H1 (cell line): ENCODE results near the gene KRT4. TPM values are rescaled to one million over a fixed set of nuclear protein-coding genes. Genes with fewer than 3 reads are reported as not detected.

ENCODE experiments used
- CTCF ChIA-PET: fragments of 300-600 bp; sonication (Branson Sonifier 250); formaldehyde crosslinking; loops from one replicate; lab custom pipeline; 2021; ENCODE audit not compliant: partially characterized antibody; lab: Charles Lee
- POLR2A ChIA-PET: fragments of 300-600 bp; sonication (Branson Sonifier 250); formaldehyde crosslinking; loops from one replicate; lab custom pipeline; 2021; ENCODE audit warnings: inconsistent platforms; ENCODE audit not compliant: partially characterized antibody; lab: Charles Lee
- DNase-seq, 2 experiments: peaks; one replicate each; pipeline versions ENCODE4 v3.0.0 to v3.0.0-alpha.2; 2010 to 2022; ENCODE audit warnings: low spot score in 2 of 2, low read depth in 1 of 2, mixed read lengths in 1 of 2
- FAIRE-seq: peaks from 2 replicates; lab custom pipeline; 2011; peaks lifted over from hg19 to GRCh38; lab: Jason Lieb, UNC
- H2AFZ ChIP-seq: 2 replicates; pipeline ENCODE4 v1.8.1; 2012; ENCODE audit warnings: low read length, inconsistent platforms
- H2AK5ac ChIP-seq: 2 replicates; pipeline ENCODE4 v1.6.1; 2013; ENCODE audit warnings: low read depth, low read length
- H2BK120ac ChIP-seq: replicated peaks from 2 replicates; pipeline ENCODE3; 2013; ENCODE audit warnings: low read depth, low read length, inconsistent platforms
- H2BK12ac ChIP-seq: 2 replicates; pipeline ENCODE4 v1.6.1; 2013; ENCODE audit warnings: low read depth, low read length
- H2BK15ac ChIP-seq: 2 replicates; pipeline ENCODE4 v1.6.1; 2013; ENCODE audit warnings: low read length
- H2BK20ac ChIP-seq: 2 replicates; pipeline ENCODE4 v1.6.1; 2013; ENCODE audit warnings: low read length
- H2BK5ac ChIP-seq: 2 replicates; pipeline ENCODE4 v1.6.1; 2013; ENCODE audit warnings: low read depth, low read length
- H3K14ac ChIP-seq: 2 replicates; pipeline ENCODE4 v1.6.1; 2013; ENCODE audit warnings: inconsistent platforms; ENCODE audit not compliant: insufficient read length
- H3K18ac ChIP-seq: 2 replicates; pipeline ENCODE4 v1.6.1; 2013; ENCODE audit warnings: low read length; ENCODE audit errors: extremely low read depth
- H3K23ac ChIP-seq: 2 replicates; pipeline ENCODE4 v1.6.1; 2013; ENCODE audit warnings: inconsistent platforms; ENCODE audit not compliant: insufficient read length
- H3K23me2 ChIP-seq: 2 replicates; pipeline ENCODE4 v1.6.1; 2013; ENCODE audit warnings: low read depth, low read length
- H3K27ac ChIP-seq: 2 replicates; pipeline ENCODE4 v1.6.1; 2011; ENCODE audit warnings: low read depth, low read length, inconsistent platforms
- H3K27me3 ChIP-seq, 4 experiments: replicated peaks in 1 of 4; 1 replicate in 1 of 4; 2 replicates in 3 of 4; pipeline versions ENCODE4 v1.6.1 to v1.8.1; 2011 to 2013; ENCODE audit warnings: low read length in 3 of 4, mild to moderate bottlenecking in 3 of 4, inconsistent platforms in 2 of 4, mixed read lengths in 2 of 4, moderate library complexity in 1 of 4; ENCODE audit not compliant: control insufficient read depth in 3 of 4, insufficient read depth in 3 of 4; ENCODE audit errors: extremely low read depth in 1 of 4
- H3K36me3 ChIP-seq, 4 experiments: 2 replicates each; pipeline versions ENCODE4 v1.6.1 to v1.8.1; 2011 to 2013; ENCODE audit warnings: mild to moderate bottlenecking in 4 of 4, low read length in 3 of 4, moderate library complexity in 2 of 4, control low read depth in 1 of 4, inconsistent platforms in 1 of 4; ENCODE audit not compliant: insufficient read depth in 4 of 4, control insufficient read depth in 2 of 4
- H3K4ac ChIP-seq: replicated peaks from 2 replicates; pipeline ENCODE3; 2013; ENCODE audit warnings: low read length, low read depth, mixed read lengths, inconsistent platforms; ENCODE audit not compliant: insufficient read length
- H3K4me1 ChIP-seq, 4 experiments: replicated peaks in 1 of 4; 1 replicate in 1 of 4; 2 replicates in 3 of 4; pipeline versions ENCODE4 v1.6.1 to v1.8.1; 2011 to 2013; ENCODE audit warnings: low read length in 3 of 4, inconsistent platforms in 2 of 4, mixed read lengths in 1 of 4; ENCODE audit not compliant: insufficient read depth in 4 of 4, control insufficient read depth in 3 of 4
- H3K4me2 ChIP-seq, 2 experiments: 2 replicates each; pipeline versions ENCODE4 v1.6.1 to v1.8.1; 2011 to 2013; ENCODE audit warnings: low read depth in 2 of 2, low read length in 2 of 2, control low read depth in 1 of 2, inconsistent platforms in 1 of 2, mild to moderate bottlenecking in 1 of 2; ENCODE audit not compliant: insufficient read depth in 1 of 2
- H3K4me3 ChIP-seq, 4 experiments: fragments of 200-600, 300-600 bp in 1 of 4; sonication (generic), shearing (Covaris generic), sonication (Bioruptor Twin) in 1 of 4; 2 replicates each; pipeline versions ENCODE4 v1.5.1 to v1.8.1; 2011 to 2016; ENCODE audit warnings: low read length in 4 of 4, low read depth in 3 of 4, control low read depth in 2 of 4, inconsistent platforms in 2 of 4, mild to moderate bottlenecking in 2 of 4, mixed read lengths in 1 of 4, moderate library complexity in 1 of 4; ENCODE audit not compliant: insufficient read depth in 2 of 4; ENCODE audit errors: extremely low read depth in 1 of 4
- H3K56ac ChIP-seq: replicated peaks from 2 replicates; pipeline ENCODE3; 2013; ENCODE audit warnings: low read depth, mild to moderate bottlenecking, mixed read lengths, low read length, inconsistent platforms; ENCODE audit not compliant: insufficient read length
- H3K79me1 ChIP-seq: 2 replicates; pipeline ENCODE4 v1.6.1; 2013; ENCODE audit warnings: low read depth, low read length, control low read depth
- H3K79me2 ChIP-seq, 2 experiments: 2 replicates each; pipeline versions ENCODE4 v1.6.1 to v1.8.1; 2012 to 2013; ENCODE audit warnings: low read length in 2 of 2, mild to moderate bottlenecking in 2 of 2, inconsistent platforms in 1 of 2; ENCODE audit not compliant: insufficient read depth in 2 of 2, control insufficient read depth in 1 of 2
- H3K9ac ChIP-seq, 4 experiments: replicated peaks in 1 of 4; 1 replicate in 1 of 4; 2 replicates in 3 of 4; pipeline versions ENCODE4 v1.6.1 to v1.8.1; 2011 to 2013; ENCODE audit warnings: low read depth in 3 of 4, low read length in 3 of 4, control low read depth in 2 of 4, mild to moderate bottlenecking in 2 of 4, moderate library complexity in 2 of 4, inconsistent platforms in 1 of 4; ENCODE audit errors: extremely low read depth in 1 of 4
- H3K9me3 ChIP-seq, 2 experiments: 2 replicates each; pipeline versions ENCODE4 v1.6.1 to v1.8.1; 2012 to 2013; ENCODE audit warnings: mild to moderate bottlenecking in 2 of 2, moderate library complexity in 2 of 2, control low read depth in 1 of 2, inconsistent platforms in 1 of 2, low read depth in 1 of 2, low read length in 1 of 2, mixed read lengths in 1 of 2; ENCODE audit not compliant: insufficient read depth in 2 of 2
- H4K20me1 ChIP-seq, 2 experiments: replicated peaks in 1 of 2; 2 replicates each; pipeline versions ENCODE3 to v1.8.1; 2011 to 2013; ENCODE audit warnings: inconsistent platforms in 2 of 2, low read length in 2 of 2, mild to moderate bottlenecking in 1 of 2; ENCODE audit not compliant: insufficient read depth in 2 of 2, control insufficient read depth in 1 of 2
- H4K5ac ChIP-seq: 2 replicates; pipeline ENCODE4 v1.6.1; 2013; ENCODE audit warnings: low read length, low read depth, mixed read lengths, inconsistent platforms; ENCODE audit not compliant: insufficient read length
- H4K8ac ChIP-seq: 2 replicates; pipeline ENCODE4 v1.8.0; 2013; ENCODE audit warnings: mild to moderate bottlenecking, moderate library complexity, low read length, inconsistent platforms; ENCODE audit not compliant: insufficient read depth; ENCODE audit errors: extremely low read depth
- H4K91ac ChIP-seq: replicated peaks from 2 replicates; pipeline ENCODE3; 2013; ENCODE audit warnings: low read length, mixed read lengths, inconsistent platforms; ENCODE audit not compliant: insufficient read length
- WGBS, 2 experiments: shearing (Covaris generic) in 1 of 2; methylation state at CpG; one replicate each; pipeline versions ENCODE4 v1.1.6 to v1.1.7; 2013 to 2015; ENCODE audit warnings: low lambda C conversion rate in 2 of 2, mixed read lengths in 2 of 2, inconsistent platforms in 1 of 2, low coverage in 1 of 2, missing lambda C conversion rate in 1 of 2; ENCODE audit not compliant: insufficient replicate concordance in 2 of 2, insufficient coverage in 1 of 2, insufficient read length in 1 of 2; ENCODE audit errors: extremely low coverage in 1 of 2, missing lambda C conversion rate in 1 of 2; 5-methylcytosine and 5-hydroxymethylcytosine counted together
- polyA plus RNA-seq, 7 experiments: library from polyadenylated mRNA; depleted of rRNA in 3 of 7; stranded (reverse) in 5 of 7; unstranded in 2 of 7; fragments of >200 nt in 5 of 7; fragments of 200-250 nt in 2 of 7; gene quantifications; 1 replicate in 5 of 7; 2 replicates in 1 of 7; 4 replicates in 1 of 7; pipeline versions ENCODE4 v1.2.1 to v1.2.3, GENCODE V29; 2011 to 2013; ENCODE audit warnings: missing spikeins in 2 of 7, mixed read lengths in 2 of 7
- total RNA-seq: library from RNA; stranded (reverse); fragmentation: NEBNext Ultra II Directional; extraction: Animal tissue kit (Norgen Biotek cat#: 25700); gene quantifications from 2 replicates; pipeline ENCODE4 v1.2.1, GENCODE V29; 2021
- TF ChIP-seq, protein P1 (sequence below), 3 experiments: IDR thresholded peaks; 1 replicate in 2 of 3; 2 replicates in 1 of 3; pipeline versions ENCODE4 v1.5.1 to v1.6.1; 2011; ENCODE audit warnings: low read length in 3 of 3, mild to moderate bottlenecking in 3 of 3, inconsistent platforms in 2 of 3, low read depth in 1 of 3, moderate library complexity in 1 of 3; ENCODE audit not compliant: insufficient read depth in 1 of 3; ENCODE audit errors: control extremely low read depth in 1 of 3

KRT4 gene
- total and polyA plus RNA-seq, 2 of the 8 experiments (the other 6 are each of a cell fraction or from before 2014, with no cell fraction given): not detected

DNA sequence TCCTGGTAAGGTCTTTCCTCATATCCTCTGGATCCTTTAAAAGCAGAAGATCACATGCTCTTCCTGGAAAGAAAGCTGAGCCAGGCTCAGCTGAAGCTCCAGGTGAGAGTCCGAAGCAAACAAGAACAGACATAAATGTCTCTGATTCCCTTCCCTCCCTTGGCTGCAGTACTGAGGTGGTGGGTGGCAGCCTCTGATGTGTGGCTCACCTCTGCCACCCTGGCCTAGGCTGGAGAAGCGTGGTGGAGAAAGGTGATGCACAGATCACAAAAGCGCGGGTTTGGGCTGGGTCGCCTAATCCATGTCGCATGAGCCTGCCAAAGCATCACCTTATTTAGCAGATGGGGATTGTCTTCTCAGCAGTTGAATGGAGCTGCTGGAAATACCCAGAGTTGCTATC is 34.0 kb downstream of the KRT4 start:
- Histone ChIP-seq H3K18ac (no peak overlapping the region), H3K27me3 (no peaks in the 10 kb centered on the region), H3K9me3 (no peaks in the 10 kb centered on the region), H2BK12ac (no peak overlapping the region), H3K14ac (no peak overlapping the region), H3K79me2 (no peaks in the 10 kb centered on the region), H2BK15ac (no peak overlapping the region), H2BK20ac (no peak overlapping the region), H3K27ac (no peak overlapping the region), H2AFZ (no peak overlapping the region), H3K9ac (no peak overlapping the region), H3K4me1 (no peaks in the 10 kb centered on the region), H4K20me1 (no peaks in the 10 kb centered on the region), H2BK120ac (no peak overlapping the region), H2BK5ac (no peak overlapping the region), H3K36me3 (no peaks in the 10 kb centered on the region), H4K5ac (no peak overlapping the region), H3K79me1 (no peaks in the 10 kb centered on the region), H3K23ac (no peak overlapping the region), H3K4ac (no peak overlapping the region), H3K4me2 (no peak overlapping the region), H4K8ac (no peak overlapping the region), H2AK5ac (no peak overlapping the region), H3K4me3 (no peak overlapping the region)
- no peak for FAIRE-seq
- CTCF ChIA-PET: interaction anchor here (1.0 to 3.5 kb wide), 6 partner anchors 8 to 194 kb away, joined by 3 to 10 read pairs (median 4); no protein-coding TSS in a partner anchor
- POLR2A ChIA-PET: interaction anchor here (1.0 kb wide), 1 partner anchor 18 kb away, joined by 3 read pairs; no protein-coding TSS in a partner anchor
- WGBS, 2 experiments: 94% methylated on average over 6 of the region's 6 CpGs; no CpG with 5 or more reads in 1 of the 2 experiments
- TF ChIP-seq, protein P1, sequence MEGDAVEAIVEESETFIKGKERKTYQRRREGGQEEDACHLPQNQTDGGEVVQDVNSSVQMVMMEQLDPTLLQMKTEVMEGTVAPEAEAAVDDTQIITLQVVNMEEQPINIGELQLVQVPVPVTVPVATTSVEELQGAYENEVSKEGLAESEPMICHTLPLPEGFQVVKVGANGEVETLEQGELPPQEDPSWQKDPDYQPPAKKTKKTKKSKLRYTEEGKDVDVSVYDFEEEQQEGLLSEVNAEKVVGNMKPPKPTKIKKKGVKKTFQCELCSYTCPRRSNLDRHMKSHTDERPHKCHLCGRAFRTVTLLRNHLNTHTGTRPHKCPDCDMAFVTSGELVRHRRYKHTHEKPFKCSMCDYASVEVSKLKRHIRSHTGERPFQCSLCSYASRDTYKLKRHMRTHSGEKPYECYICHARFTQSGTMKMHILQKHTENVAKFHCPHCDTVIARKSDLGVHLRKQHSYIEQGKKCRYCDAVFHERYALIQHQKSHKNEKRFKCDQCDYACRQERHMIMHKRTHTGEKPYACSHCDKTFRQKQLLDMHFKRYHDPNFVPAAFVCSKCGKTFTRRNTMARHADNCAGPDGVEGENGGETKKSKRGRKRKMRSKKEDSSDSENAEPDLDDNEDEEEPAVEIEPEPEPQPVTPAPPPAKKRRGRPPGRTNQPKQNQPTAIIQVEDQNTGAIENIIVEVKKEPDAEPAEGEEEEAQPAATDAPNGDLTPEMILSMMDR (IDR thresholded peaks at IDR 0.05; ENCODE audit: control extremely low read depth in 1 of 3, insufficient read depth in 1 of 3, low read depth in 1 of 3, low read length in 3 of 3): no peak
- TF ChIP-seq, all 59 proteins: peak for 0
- DNase-seq: no peak
- no peak overlapping the region for H3K56ac ChIP-seq
- H3K23me2 ChIP-seq: no peaks in the 10 kb centered on the region
- no peak overlapping the region for H4K91ac ChIP-seq
